Measurements from ENCODE around the gene CCDC33. TPM values are rescaled to one million over a fixed set of nuclear protein-coding genes. Genes with fewer than 3 reads are reported as not detected.
A peak's percentile ranks its signal among the peaks of the same experiment; 100 is the strongest.

CCDC33 gene
- total RNA-seq, 4 donors from 2014 or later: not detected

DNA sequence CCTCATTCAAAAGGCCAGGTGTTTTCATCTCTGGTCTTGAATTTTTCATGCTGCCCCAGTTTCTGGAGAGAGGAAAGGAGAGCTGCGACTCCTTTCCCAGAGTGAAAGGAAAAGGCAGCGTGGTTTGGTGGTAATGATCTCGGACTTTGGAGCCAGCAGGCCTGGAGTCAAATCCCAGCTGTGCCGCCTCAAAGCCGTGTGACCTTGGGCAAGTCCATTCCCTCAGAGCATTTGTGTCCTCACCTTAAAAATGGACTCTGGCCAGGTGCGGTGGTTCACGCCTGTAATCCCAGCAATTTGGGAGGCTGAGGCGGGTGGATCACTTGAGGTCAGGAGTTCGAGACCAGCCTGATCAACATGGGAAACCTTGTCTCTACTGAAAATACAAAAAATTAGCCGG is 4.7 kb upstream of the CCDC33 start:
- no peak for ATAC-seq (ENCODE audit: low FRiP score)
- no peak for DNase-seq (ENCODE audit: low spot score)
- TF ChIP-seq CTCF (IDR thresholded peaks at IDR 0.05): no peak

GRCh38 chr15:74233373-74233772 is 2.8 kb upstream of the CCDC33 start:
- ATAC-seq (ENCODE audit: low FRiP score) (no peak), DNase-seq (ENCODE audit: low spot score) (no peak)
- no peak for TF ChIP-seq CTCF (IDR thresholded peaks at IDR 0.05)

- no peak for TF ChIP-seq CTCF (IDR thresholded peaks at IDR 0.05)
- DNase-seq (ENCODE audit: low spot score): no peak
- ATAC-seq (ENCODE audit: low FRiP score): no peak
Observed at GRCh38 chr15:74233851-74234597, 2.1 kb upstream of the CCDC33 start.

DNA sequence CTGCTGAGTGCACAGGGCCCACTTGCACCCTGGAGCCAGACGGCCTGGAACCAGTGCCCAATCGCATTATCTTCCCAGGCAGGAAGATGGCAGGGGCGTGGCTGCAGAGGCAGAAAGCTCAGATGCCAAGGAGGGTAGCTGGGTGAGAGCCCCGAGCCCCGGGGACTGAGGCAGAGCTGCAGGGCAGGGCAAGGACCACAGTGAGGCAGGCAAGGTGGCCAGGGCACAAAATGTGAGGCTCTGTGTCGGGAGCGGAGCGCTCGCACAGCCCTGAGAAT is 1.6 kb upstream of the CCDC33 start:
- no peak for ATAC-seq (ENCODE audit: low FRiP score)

DNA sequence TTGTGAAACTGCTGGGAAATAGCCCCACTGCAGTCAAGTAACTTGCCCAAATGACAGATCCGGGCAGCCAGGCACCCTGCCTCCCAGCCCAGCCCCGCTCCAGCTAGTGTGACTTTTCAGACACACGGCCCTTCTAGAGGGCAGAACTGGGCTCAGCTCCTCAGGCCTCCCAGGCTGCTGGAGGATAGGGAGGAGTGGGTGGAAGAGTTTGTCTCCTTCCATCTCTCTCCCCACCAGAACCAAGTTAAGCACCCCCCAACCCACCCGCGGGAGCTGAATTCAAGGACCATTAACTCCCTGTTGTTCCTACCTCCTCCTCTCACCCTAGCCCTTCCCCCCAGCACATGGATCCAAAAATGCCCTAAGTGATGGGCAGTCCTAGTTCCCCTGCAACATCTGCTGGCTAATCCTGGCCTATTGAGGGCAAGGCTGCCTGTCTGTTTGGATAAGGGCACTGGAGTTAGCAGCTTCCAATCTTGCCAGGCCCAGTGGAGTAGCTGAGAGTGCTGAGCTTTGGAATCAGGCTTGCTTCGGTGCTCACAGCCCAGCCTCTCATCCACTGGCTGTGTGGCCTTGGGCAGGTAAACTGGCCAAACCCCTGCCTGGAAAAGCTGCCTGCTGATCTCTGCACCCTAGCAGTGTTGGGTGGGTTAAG is 3.1 kb downstream of the CCDC33 start:
- ATAC-seq (ENCODE audit: low FRiP score): no peak
- no peak for TF ChIP-seq CTCF (IDR thresholded peaks at IDR 0.05)

More for the DNA sequence above, 1.6 kb upstream of the CCDC33 start:
- no peak for DNase-seq (ENCODE audit: low spot score)
- no peak for TF ChIP-seq CTCF (IDR thresholded peaks at IDR 0.05)

DNA sequence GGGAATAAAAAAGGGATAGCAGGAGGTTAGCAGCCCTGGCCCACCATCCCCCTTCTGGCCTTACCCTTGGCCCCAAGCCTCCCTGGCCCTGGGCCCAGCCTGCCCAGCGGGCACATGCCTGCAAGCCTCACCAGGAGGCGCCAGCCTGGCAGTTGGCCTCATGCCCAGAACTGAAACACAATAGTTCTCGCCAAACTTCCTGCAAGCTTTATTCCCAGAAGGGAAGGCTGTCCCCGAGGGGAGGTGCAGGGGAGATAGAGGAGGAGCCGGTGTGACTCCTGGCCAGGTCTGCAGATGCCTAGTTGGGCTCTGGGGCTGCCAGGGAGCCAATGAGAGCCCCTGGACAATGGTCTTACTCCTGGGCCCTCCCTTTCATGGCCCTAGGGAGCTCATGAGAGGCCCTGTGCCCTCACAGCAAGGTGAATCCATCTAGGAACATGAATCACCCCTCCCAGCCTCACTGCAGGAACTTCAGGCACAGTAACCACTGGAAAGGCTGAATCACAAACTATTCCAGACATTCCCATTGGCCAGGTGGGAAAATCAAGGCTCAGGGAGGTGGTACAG is 4.0 kb downstream of the CCDC33 start:
- ATAC-seq (ENCODE audit: low FRiP score) (peak; percentile 24), DNase-seq (ENCODE audit: low spot score) (peak; percentile 32)
- TF ChIP-seq CTCF (IDR thresholded peaks at IDR 0.05): no peak

More for the DNA sequence above, 3.1 kb downstream of the CCDC33 start:
- no peak for DNase-seq (ENCODE audit: low spot score)
